Stimulated activated CD8-positive, alpha-beta memory T cell treated with anti-CD3 and anti-CD28 coated beads, Interleukin-15, amount 100 ng/mL, for 24 hours (primary cell): ENCODE results near the gene ABCC2.
"Not testable (repeated sequence)": the region's sequence is repeated elsewhere in the genome, so short reads cannot be mapped to it uniquely, and the experiment has no call there.

Experiments used
- DNase-seq: peaks from one replicate; pipeline ENCODE4 v3.0.0-alpha.2; 2020; ENCODE audit warnings: low read depth

ABCC2 gene

GRCh38 chr10:99782447-99783286, at the start of gene ABCC2:
Gene ABCC2 (plus strand): TSS chr10:99782640. CDS start chr10:99782845, 205 bp downstream.
- DNase-seq: no peak

DNA sequence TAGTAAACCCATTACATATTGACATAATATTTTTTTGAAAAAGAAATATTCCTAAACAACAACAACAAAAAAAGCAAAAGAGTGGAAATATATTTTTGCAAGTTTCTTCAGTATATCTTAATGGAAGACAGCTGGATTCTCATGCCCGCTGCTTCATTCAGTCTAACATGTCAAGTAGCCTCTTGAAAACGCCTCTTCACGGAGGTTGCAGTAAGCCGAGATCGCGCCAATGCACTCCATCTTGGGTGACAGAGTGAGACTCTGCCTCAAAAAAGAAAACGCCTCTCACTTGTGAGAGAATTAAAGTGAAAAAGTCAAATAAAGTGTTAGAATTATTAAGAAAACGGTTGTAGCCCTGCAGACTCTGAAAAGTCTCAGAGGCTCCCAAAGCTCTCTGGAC, 49.1 kb upstream of the ABCC2 start:
- no peak for DNase-seq

DNA sequence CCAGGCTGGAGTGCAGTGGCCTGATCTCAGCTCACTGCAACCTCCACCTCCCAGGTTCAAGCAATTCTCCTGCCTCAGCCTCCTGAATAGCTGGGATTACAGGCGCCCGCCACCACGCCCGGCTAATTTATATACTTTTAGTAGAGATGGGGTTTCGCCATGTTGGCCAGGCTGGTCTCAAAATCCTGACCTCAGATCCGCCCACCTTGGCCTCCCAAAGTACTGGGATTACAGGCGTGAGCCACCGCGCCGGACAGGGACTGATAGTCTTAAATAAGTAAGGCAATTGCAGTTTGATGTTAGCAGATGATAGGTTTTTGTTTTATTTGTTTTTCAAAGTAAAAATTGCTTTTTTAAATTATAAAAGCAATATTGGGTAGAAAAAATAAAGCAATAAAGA, 48.3 kb upstream of the ABCC2 start:
- DNase-seq: not testable (repeated sequence)

- no peak for DNase-seq
These were observed 42.2 kb upstream of the ABCC2 start for GRCh38 chr10:99740260-99740659.

DNA sequence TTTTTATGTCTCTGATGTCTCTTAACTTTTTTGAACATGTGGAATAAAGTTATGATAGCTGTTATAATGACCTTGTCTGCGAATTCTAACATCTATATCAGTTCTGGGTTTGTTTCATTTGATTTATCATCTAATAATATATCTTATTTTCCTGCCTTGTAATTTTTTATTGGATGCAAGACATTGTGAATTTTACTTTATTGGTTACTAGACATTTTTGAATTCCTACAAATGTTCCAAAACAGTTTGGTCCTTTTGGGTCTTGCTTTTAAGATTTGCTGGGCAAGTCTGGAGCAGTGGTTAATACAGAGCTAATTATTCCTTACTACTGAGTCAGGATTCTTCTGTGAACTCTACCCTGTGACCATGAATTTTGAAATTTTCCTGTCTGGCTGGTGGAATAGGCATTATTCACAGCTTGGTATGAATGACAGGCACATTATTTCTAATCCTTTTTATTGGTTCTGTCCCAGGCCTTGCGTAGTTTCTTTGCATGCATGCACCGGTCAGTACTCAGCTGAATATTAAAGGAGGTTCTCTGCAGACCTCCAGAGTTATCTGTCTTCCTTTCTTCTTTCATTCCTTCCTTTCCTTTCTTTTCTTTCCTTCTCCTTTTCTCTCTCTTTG, 41.4 kb upstream of the ABCC2 start:
- DNase-seq: no peak

GRCh38 chr10:99742254-99742653, 40.2 kb upstream of the ABCC2 start:
- no peak for DNase-seq

GRCh38 chr10:99742701-99743100, 39.7 kb upstream of the ABCC2 start:
- no peak for DNase-seq

DNA sequence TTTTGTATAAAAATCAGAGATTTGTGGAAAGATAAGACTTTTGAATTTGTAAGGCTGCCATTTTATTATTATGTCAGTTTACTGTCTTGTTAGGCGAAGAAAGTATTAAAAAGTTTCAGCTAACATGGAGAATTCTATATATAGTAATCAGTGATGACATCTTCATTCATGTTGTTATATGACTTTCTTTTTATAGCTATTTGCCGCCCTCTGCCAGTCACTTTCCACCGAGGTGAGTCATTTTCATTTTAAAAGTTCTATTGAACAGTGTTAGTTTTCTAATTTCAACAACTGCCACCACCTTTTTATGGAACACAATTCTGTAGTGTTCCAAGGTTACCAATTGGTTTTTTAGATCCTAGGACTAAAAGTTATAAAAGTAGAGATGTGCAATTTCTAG, 38.6 kb upstream of the ABCC2 start:
- DNase-seq: no peak

GRCh38 chr10:99746166-99746565, 36.3 kb upstream of the ABCC2 start:
- not testable (repeated sequence) for DNase-seq

GRCh38 chr10:99748823-99749451, 33.5 kb upstream of the ABCC2 start:
- no peak for DNase-seq

- no peak for DNase-seq
These were observed 31.8 kb upstream of the ABCC2 start for GRCh38 chr10:99750641-99751040.

GRCh38 chr10:99754670-99755069, 27.8 kb upstream of the ABCC2 start:
- DNase-seq: no peak

- no peak for DNase-seq
These were observed 26.3 kb upstream of the ABCC2 start for GRCh38 chr10:99756159-99756558.

- no peak for DNase-seq
These were observed 24.1 kb upstream of the ABCC2 start for GRCh38 chr10:99758211-99758891.

DNA sequence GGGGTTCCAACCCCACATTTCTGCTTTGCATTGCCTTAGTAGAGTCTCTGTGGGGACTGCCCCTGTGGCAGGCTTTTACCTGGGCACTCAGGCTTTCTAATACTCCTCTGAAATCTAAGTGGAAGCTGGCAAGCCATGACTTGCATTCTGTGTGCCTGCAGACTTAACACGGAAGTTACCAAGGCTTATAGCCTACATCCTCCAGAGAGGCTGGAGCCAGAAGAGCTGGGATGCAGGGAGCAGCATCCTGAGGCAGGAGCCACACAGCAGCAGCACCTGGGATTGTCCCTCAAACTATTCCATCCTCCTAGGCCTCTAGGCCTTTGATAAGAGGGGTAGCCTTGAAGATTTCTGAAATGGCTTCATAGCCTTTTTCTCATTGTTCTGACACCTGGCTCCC, 22.1 kb upstream of the ABCC2 start:
- no peak for DNase-seq

GRCh38 chr10:99761365-99761764, 21.1 kb upstream of the ABCC2 start:
- DNase-seq: no peak

DNA sequence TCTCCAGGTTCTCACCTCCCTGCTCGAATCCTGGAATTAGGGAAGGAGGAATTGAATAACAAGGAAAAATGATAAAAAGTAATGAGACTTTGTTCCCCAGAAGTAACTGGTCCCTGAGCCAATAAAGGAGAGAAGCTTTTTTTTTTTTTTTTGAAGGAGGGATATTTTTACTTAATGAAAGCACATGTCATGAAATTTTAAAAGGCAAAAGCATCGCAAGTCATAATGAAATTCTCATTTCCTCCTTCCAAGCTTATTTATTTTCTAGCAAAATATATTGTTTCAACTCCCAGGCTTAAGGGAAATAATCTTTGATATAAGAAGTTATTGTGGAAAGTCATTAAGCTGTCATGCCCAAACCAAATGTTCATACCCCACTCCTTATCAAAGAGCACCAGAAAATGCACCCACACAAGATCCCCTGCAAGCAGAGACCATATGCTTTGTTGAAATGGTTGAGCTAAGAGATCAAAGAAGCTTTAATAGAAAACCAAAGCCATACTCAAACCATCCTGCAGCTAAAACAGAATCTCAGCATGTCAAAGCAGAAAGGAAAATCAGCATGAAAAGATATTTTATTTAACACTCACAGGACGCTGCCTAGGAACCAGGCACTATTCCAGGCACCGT, 16.7 kb upstream of the ABCC2 start:
- DNase-seq: no peak

DNA sequence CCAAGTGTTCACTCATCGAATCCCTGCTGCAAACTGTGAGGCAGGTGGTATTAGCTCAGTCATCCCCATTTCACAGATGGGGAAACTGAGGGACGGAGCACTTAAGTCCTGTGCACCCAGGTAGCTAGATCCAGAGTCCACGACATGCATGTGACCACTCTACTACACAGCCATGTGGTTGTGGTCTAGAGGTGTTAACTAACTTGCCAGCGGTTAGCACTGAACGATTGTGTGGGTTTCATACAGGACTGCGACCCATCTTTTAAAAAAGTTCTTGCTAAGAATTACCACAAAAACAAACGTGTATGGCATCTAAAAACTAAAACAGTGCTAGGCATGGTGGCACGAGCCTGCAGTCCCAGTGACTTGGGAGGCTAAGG, 16.1 kb upstream of the ABCC2 start:
- DNase-seq: no peak

DNA sequence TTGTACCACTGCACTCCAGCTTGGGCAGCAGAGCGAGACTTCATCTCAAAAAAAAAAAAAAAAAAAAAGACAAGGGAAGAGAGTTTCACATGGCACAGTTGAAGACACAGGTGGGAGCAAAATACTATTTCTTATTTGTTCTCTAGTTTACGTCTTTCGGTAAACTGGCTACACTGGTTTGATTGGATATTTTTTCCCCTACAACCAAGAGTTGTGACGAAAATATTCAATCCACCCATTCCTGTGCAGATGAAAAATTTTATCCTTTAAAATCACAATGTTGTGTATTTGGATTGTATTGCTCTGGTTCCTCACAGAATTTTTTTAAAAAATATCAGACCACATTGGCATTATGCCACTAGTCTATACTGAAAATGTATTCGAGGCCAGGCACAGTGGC, 14.5 kb upstream of the ABCC2 start:
- DNase-seq: no peak

GRCh38 chr10:99768556-99768955, 13.9 kb upstream of the ABCC2 start:
- no peak for DNase-seq

DNA sequence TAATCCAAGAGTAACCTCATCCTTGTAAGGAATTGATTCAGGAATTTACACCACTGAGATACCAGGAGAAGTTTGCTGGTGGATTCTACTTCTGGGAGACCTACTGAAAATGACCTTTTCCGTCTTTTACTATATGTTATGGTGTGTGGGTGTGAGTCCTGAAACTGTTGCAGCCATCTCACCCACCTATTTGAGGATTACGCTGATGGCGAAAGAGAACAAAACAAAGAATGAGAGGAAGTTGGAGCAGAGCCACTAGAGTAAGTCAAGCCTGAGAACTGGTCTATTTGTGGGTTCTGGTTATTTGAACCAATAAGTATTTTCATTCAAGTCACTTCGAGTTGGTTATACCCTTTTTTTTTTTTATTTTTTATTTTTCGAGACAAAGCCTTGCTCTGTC, 12.7 kb upstream of the ABCC2 start:
- DNase-seq: no peak

GRCh38 chr10:99770408-99771045, 11.9 kb upstream of the ABCC2 start:
- no peak for DNase-seq
